GM18499 (cell line): Measurements from ENCODE around the gene FOXA2.
"Not testable (repeated sequence)": the region's sequence is repeated elsewhere in the genome, so short reads cannot be mapped to it uniquely, and the experiment has no call there.

Source experiments
- ATAC-seq: cut with Tn5 transposase; IDR thresholded peaks from one replicate; pipeline ENCODE4 v1.9.1; 2021; ENCODE audit warnings: moderate number of reproducible peaks; ENCODE audit not compliant: insufficient read depth, unreplicated experiment

FOXA2 gene

GRCh38 chr20:22584522-22584921 is at the start of gene FOXA2:
TSS of gene FOXA2 (minus strand) at chr20:22584572. CDS start at chr20:22584278, 294 bp downstream.
- ATAC-seq = no peak

- ATAC-seq = no peak
Observed at GRCh38 chr20:22630701-22631100, 46.3 kb upstream of the FOXA2 start.

- no peak for ATAC-seq
Observed at GRCh38 chr20:22629927-22630326, 45.6 kb upstream of the FOXA2 start.

GRCh38 chr20:22629447-22629846 is 45.1 kb upstream of the FOXA2 start:
- no peak for ATAC-seq

- no peak for ATAC-seq
Observed at GRCh38 chr20:22626496-22626895, 42.1 kb upstream of the FOXA2 start.

GRCh38 chr20:22623211-22623610 is 38.8 kb upstream of the FOXA2 start:
- ATAC-seq = no peak

- no peak for ATAC-seq
Observed at GRCh38 chr20:22620342-22620741, 36.0 kb upstream of the FOXA2 start.

- ATAC-seq = no peak
Observed at GRCh38 chr20:22619806-22620205, 35.4 kb upstream of the FOXA2 start.

DNA sequence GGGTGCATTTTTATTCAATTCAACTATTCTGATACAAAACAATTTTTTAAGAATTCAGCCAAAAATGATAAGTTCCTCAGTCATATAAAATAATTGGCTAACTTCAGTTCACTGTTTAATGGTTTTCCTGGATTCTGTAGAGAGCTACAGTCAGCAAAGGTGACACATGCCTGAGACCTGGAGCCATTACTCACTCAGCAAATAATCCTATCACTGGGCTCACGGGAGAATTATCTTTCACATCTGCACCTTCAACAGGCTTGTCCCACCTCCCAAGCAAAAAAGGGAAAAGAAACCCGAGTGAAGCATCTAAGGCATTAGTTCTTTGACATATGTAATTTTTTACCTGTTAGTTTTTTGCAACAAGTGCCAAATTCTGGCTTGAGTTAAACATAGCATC is 34.9 kb upstream of the FOXA2 start:
- ATAC-seq = no peak

- ATAC-seq = no peak
Observed at GRCh38 chr20:22617160-22617559, 32.8 kb upstream of the FOXA2 start.

- no peak for ATAC-seq
Observed at GRCh38 chr20:22616551-22616950, 32.2 kb upstream of the FOXA2 start.

DNA sequence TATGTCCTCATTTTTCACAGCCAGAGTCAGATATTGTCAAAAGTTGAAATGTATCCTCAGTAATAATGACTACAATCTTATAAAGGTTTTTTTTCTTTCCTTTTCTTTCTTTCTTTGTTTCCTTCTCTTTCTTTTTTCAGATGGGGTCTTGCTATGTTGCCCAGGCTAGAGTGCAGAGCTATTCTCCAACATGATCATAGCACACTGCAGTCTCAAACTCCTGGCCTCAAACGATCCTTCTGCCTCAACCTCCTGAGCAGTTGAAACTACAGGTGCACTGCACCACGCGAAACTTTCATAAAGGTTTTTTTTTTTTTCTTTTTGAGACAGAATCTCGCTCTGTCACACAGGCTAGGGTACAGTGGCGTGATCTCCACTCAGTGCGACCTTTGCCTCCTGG is 31.1 kb upstream of the FOXA2 start:
- no peak for ATAC-seq

GRCh38 chr20:22611636-22612035 is 27.3 kb upstream of the FOXA2 start:
- ATAC-seq = no peak

DNA sequence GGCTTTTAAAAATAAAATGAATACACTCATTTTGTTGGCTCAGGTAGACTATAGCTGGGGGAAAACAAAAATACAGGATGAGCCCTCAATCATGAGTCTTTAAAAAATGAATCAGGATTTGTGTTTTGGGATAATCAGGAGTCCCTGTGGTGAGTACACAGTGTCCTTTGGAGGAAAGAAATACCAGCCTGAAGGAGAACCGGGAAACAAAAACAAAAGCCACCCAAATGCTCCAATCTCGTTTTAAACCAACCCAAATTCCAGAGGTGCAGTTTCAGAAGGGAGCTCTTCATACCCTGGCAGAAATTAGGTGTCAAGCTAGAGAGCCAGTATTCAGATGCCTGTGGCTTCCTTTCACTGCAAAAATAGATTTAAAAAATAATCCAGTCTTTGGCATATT is 23.3 kb upstream of the FOXA2 start:
- no peak for ATAC-seq

- ATAC-seq = no peak
Observed at GRCh38 chr20:22604815-22605214, 20.4 kb upstream of the FOXA2 start.

- no peak for ATAC-seq
Observed at GRCh38 chr20:22601361-22602141, 17.2 kb upstream of the FOXA2 start.

GRCh38 chr20:22599258-22599657 is 14.9 kb upstream of the FOXA2 start:
- ATAC-seq = not testable (repeated sequence)

GRCh38 chr20:22597303-22597702 is 12.9 kb upstream of the FOXA2 start:
- ATAC-seq = no peak

DNA sequence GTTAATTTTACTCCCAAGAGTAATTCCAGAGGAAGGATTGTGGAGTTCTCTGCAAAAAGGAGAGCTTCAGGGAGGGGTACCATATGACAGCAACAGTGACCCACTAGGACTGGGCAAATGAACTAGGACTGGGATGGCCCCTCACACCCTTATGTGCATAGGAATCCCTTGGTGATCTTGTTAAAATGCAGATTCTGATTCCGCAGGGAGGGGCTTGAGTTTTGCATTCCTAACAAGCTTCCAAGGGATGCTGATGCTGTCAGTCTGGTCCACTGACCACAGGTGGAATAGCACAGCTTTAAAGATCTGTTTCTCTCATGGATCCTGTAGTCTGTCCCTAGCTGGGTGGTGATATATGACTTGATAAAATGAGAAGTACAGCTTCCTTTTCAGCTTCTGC is 6.3 kb upstream of the FOXA2 start:
- ATAC-seq = no peak

DNA sequence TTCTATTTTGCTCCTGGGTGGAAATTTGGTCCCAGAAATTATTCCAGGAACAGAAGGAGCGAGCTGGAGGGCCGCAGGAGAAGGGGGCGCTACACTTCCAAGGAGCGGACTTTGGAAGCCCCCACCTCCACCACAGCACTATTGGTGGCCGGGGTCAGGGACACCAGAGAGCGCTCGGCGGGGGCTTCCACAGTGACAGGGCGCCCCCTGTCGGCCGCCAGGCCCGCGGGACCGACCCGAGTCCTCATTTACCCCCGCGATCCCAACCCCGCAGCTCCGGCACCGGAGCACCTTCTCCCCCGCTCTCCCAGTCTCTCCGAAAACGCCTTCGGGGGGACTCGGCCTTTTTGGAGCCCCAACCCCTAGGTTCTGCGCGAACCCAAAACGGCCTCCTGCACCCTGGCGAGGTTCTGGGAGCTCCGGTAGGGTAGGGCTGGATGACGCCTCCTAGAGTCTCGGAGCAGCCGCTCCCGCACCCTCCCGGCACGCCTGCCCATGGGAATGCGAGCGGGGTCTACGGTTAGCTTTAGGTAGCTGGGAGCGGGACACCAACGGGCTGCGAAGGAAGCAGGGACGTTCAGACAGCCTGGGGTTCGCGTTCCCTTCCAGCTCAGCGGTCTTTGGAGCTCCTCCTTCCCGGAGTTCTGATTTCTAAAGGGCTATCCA is 2.4 kb upstream of the FOXA2 start:
- ATAC-seq = no peak

- ATAC-seq = no peak
Observed at GRCh38 chr20:22585786-22586493, 1.6 kb upstream of the FOXA2 start.
